Measurements from ENCODE around the gene PUS1. TPM values are rescaled to one million over a fixed set of nuclear protein-coding genes. Genes with fewer than 3 reads are reported as not detected.

The PUS1 gene
- total and polyA plus RNA-seq, 9 of the 15 experiments (the other 6 are each of a cell fraction or from before 2014, with no cell fraction given): 1.9 to 90.8 (median 30.0) TPM

GRCh38 chr12:131896080-131896810, 32.8 kb upstream of the PUS1 start (continued):
- TF ChIP-seq EGR1 (conservative IDR thresholded peaks at IDR 0.05) (no peak), RBM17 (IDR thresholded peaks at IDR 0.05; ENCODE audit: borderline replicate concordance, low read depth, low read length) (no peak), SIN3A (IDR thresholded peaks at IDR 0.05; ENCODE audit: borderline replicate concordance in 2 of 2, control insufficient read depth in 1 of 2, low read depth in 2 of 2, low read length in 2 of 2) (peak in 1 of 2 experiments; percentile 80; a peak in 1 of 4 replicates), NFIC (IDR thresholded peaks at IDR 0.05) (peak; percentile 49), ZBTB40 (IDR thresholded peaks at IDR 0.05) (no peak), ZBTB40 (CRISPR knock-in tag; IDR thresholded peaks at IDR 0.05) (no peak), SRF (CRISPR knock-in tag; IDR thresholded peaks at IDR 0.05) (no peak; a peak in 1 of 4 replicates), ZKSCAN3 (CRISPR knock-in tag; IDR thresholded peaks at IDR 0.05) (no peak), SFPQ (IDR thresholded peaks at IDR 0.05; ENCODE audit: low read depth, low read length) (no peak), CBFB (CRISPR knock-in tag; IDR thresholded peaks at IDR 0.05) (no peak), MTA2 (IDR thresholded peaks at IDR 0.05; ENCODE audit: low read depth) (no peak), TSC22D4 (tag; IDR thresholded peaks at IDR 0.05) (no peak), ZNF518B (CRISPR knock-in tag; IDR thresholded peaks at IDR 0.05) (no peak)
